H1 (cell line): ENCODE data around the gene ECPAS. TPM values are rescaled to one million over a fixed set of nuclear protein-coding genes. Genes with fewer than 3 reads are reported as not detected.

ENCODE experiments used
- CTCF ChIA-PET: fragments of 300-600 bp; sonication (Branson Sonifier 250); formaldehyde crosslinking; loops from one replicate; lab custom pipeline; 2021; ENCODE audit not compliant: partially characterized antibody; lab: Charles Lee
- POLR2A ChIA-PET: fragments of 300-600 bp; sonication (Branson Sonifier 250); formaldehyde crosslinking; loops from one replicate; lab custom pipeline; 2021; ENCODE audit warnings: inconsistent platforms; ENCODE audit not compliant: partially characterized antibody; lab: Charles Lee
- DNase-seq, 2 experiments: peaks; one replicate each; pipeline versions ENCODE4 v3.0.0 to v3.0.0-alpha.2; 2010 to 2022; ENCODE audit warnings: low spot score in 2 of 2, low read depth in 1 of 2, mixed read lengths in 1 of 2
- FAIRE-seq: peaks from 2 replicates; lab custom pipeline; 2011; peaks lifted over from hg19 to GRCh38; lab: Jason Lieb, UNC
- H2AFZ ChIP-seq: 2 replicates; pipeline ENCODE4 v1.8.1; 2012; ENCODE audit warnings: low read length, inconsistent platforms
- H2AK5ac ChIP-seq: 2 replicates; pipeline ENCODE4 v1.6.1; 2013; ENCODE audit warnings: low read depth, low read length
- H2BK120ac ChIP-seq: replicated peaks from 2 replicates; pipeline ENCODE3; 2013; ENCODE audit warnings: low read depth, low read length, inconsistent platforms
- H2BK12ac ChIP-seq: 2 replicates; pipeline ENCODE4 v1.6.1; 2013; ENCODE audit warnings: low read depth, low read length
- H2BK15ac ChIP-seq: 2 replicates; pipeline ENCODE4 v1.6.1; 2013; ENCODE audit warnings: low read length
- H2BK20ac ChIP-seq: 2 replicates; pipeline ENCODE4 v1.6.1; 2013; ENCODE audit warnings: low read length
- H2BK5ac ChIP-seq: 2 replicates; pipeline ENCODE4 v1.6.1; 2013; ENCODE audit warnings: low read depth, low read length
- H3K14ac ChIP-seq: 2 replicates; pipeline ENCODE4 v1.6.1; 2013; ENCODE audit warnings: inconsistent platforms; ENCODE audit not compliant: insufficient read length
- H3K18ac ChIP-seq: 2 replicates; pipeline ENCODE4 v1.6.1; 2013; ENCODE audit warnings: low read length; ENCODE audit errors: extremely low read depth
- H3K23ac ChIP-seq: 2 replicates; pipeline ENCODE4 v1.6.1; 2013; ENCODE audit warnings: inconsistent platforms; ENCODE audit not compliant: insufficient read length
- H3K23me2 ChIP-seq: 2 replicates; pipeline ENCODE4 v1.6.1; 2013; ENCODE audit warnings: low read depth, low read length
- H3K27ac ChIP-seq: 2 replicates; pipeline ENCODE4 v1.6.1; 2011; ENCODE audit warnings: low read depth, low read length, inconsistent platforms
- H3K27me3 ChIP-seq, 4 experiments: replicated peaks in 1 of 4; 1 replicate in 1 of 4; 2 replicates in 3 of 4; pipeline versions ENCODE4 v1.6.1 to v1.8.1; 2011 to 2013; ENCODE audit warnings: low read length in 3 of 4, mild to moderate bottlenecking in 3 of 4, inconsistent platforms in 2 of 4, mixed read lengths in 2 of 4, moderate library complexity in 1 of 4; ENCODE audit not compliant: control insufficient read depth in 3 of 4, insufficient read depth in 3 of 4; ENCODE audit errors: extremely low read depth in 1 of 4
- H3K36me3 ChIP-seq, 4 experiments: 2 replicates each; pipeline versions ENCODE4 v1.6.1 to v1.8.1; 2011 to 2013; ENCODE audit warnings: mild to moderate bottlenecking in 4 of 4, low read length in 3 of 4, moderate library complexity in 2 of 4, control low read depth in 1 of 4, inconsistent platforms in 1 of 4; ENCODE audit not compliant: insufficient read depth in 4 of 4, control insufficient read depth in 2 of 4
- H3K4ac ChIP-seq: replicated peaks from 2 replicates; pipeline ENCODE3; 2013; ENCODE audit warnings: low read length, low read depth, mixed read lengths, inconsistent platforms; ENCODE audit not compliant: insufficient read length
- H3K4me1 ChIP-seq, 4 experiments: replicated peaks in 1 of 4; 1 replicate in 1 of 4; 2 replicates in 3 of 4; pipeline versions ENCODE4 v1.6.1 to v1.8.1; 2011 to 2013; ENCODE audit warnings: low read length in 3 of 4, inconsistent platforms in 2 of 4, mixed read lengths in 1 of 4; ENCODE audit not compliant: insufficient read depth in 4 of 4, control insufficient read depth in 3 of 4
- H3K4me2 ChIP-seq, 2 experiments: 2 replicates each; pipeline versions ENCODE4 v1.6.1 to v1.8.1; 2011 to 2013; ENCODE audit warnings: low read depth in 2 of 2, low read length in 2 of 2, control low read depth in 1 of 2, inconsistent platforms in 1 of 2, mild to moderate bottlenecking in 1 of 2; ENCODE audit not compliant: insufficient read depth in 1 of 2
- H3K4me3 ChIP-seq, 4 experiments: fragments of 200-600, 300-600 bp in 1 of 4; sonication (generic), shearing (Covaris generic), sonication (Bioruptor Twin) in 1 of 4; 2 replicates each; pipeline versions ENCODE4 v1.5.1 to v1.8.1; 2011 to 2016; ENCODE audit warnings: low read length in 4 of 4, low read depth in 3 of 4, control low read depth in 2 of 4, inconsistent platforms in 2 of 4, mild to moderate bottlenecking in 2 of 4, mixed read lengths in 1 of 4, moderate library complexity in 1 of 4; ENCODE audit not compliant: insufficient read depth in 2 of 4; ENCODE audit errors: extremely low read depth in 1 of 4
- H3K56ac ChIP-seq: replicated peaks from 2 replicates; pipeline ENCODE3; 2013; ENCODE audit warnings: low read depth, mild to moderate bottlenecking, mixed read lengths, low read length, inconsistent platforms; ENCODE audit not compliant: insufficient read length
- H3K79me1 ChIP-seq: 2 replicates; pipeline ENCODE4 v1.6.1; 2013; ENCODE audit warnings: low read depth, low read length, control low read depth
- H3K79me2 ChIP-seq, 2 experiments: 2 replicates each; pipeline versions ENCODE4 v1.6.1 to v1.8.1; 2012 to 2013; ENCODE audit warnings: low read length in 2 of 2, mild to moderate bottlenecking in 2 of 2, inconsistent platforms in 1 of 2; ENCODE audit not compliant: insufficient read depth in 2 of 2, control insufficient read depth in 1 of 2
- H3K9ac ChIP-seq, 4 experiments: replicated peaks in 1 of 4; 1 replicate in 1 of 4; 2 replicates in 3 of 4; pipeline versions ENCODE4 v1.6.1 to v1.8.1; 2011 to 2013; ENCODE audit warnings: low read depth in 3 of 4, low read length in 3 of 4, control low read depth in 2 of 4, mild to moderate bottlenecking in 2 of 4, moderate library complexity in 2 of 4, inconsistent platforms in 1 of 4; ENCODE audit errors: extremely low read depth in 1 of 4
- H3K9me3 ChIP-seq, 2 experiments: 2 replicates each; pipeline versions ENCODE4 v1.6.1 to v1.8.1; 2012 to 2013; ENCODE audit warnings: mild to moderate bottlenecking in 2 of 2, moderate library complexity in 2 of 2, control low read depth in 1 of 2, inconsistent platforms in 1 of 2, low read depth in 1 of 2, low read length in 1 of 2, mixed read lengths in 1 of 2; ENCODE audit not compliant: insufficient read depth in 2 of 2
- H4K20me1 ChIP-seq, 2 experiments: replicated peaks in 1 of 2; 2 replicates each; pipeline versions ENCODE3 to v1.8.1; 2011 to 2013; ENCODE audit warnings: inconsistent platforms in 2 of 2, low read length in 2 of 2, mild to moderate bottlenecking in 1 of 2; ENCODE audit not compliant: insufficient read depth in 2 of 2, control insufficient read depth in 1 of 2
- H4K5ac ChIP-seq: 2 replicates; pipeline ENCODE4 v1.6.1; 2013; ENCODE audit warnings: low read length, low read depth, mixed read lengths, inconsistent platforms; ENCODE audit not compliant: insufficient read length
- H4K8ac ChIP-seq: 2 replicates; pipeline ENCODE4 v1.8.0; 2013; ENCODE audit warnings: mild to moderate bottlenecking, moderate library complexity, low read length, inconsistent platforms; ENCODE audit not compliant: insufficient read depth; ENCODE audit errors: extremely low read depth
- H4K91ac ChIP-seq: replicated peaks from 2 replicates; pipeline ENCODE3; 2013; ENCODE audit warnings: low read length, mixed read lengths, inconsistent platforms; ENCODE audit not compliant: insufficient read length
- CBX5 ChIP-seq: fragments of 300-800, 300-1000 bp; sonication (generic); IDR thresholded peaks from 2 replicates; pipeline ENCODE4 v1.7.1; 2016; ENCODE audit warnings: antibody characterized with exemption, low read length, low read depth
- GTF2F1 ChIP-seq: IDR thresholded peaks from 2 replicates; pipeline ENCODE4 v1.6.1; 2012; ENCODE audit warnings: low read depth, low read length, improper control_type of control experiment, borderline replicate concordance
- JUND ChIP-seq: IDR thresholded peaks from 2 replicates; pipeline ENCODE4 v1.6.1; 2011; ENCODE audit warnings: mild to moderate bottlenecking, improper control_type of control experiment, low read length
- NANOG ChIP-seq: IDR thresholded peaks from 2 replicates; pipeline ENCODE4 v1.6.1; 2011; ENCODE audit warnings: low read length, low read depth, mild to moderate bottlenecking, inconsistent platforms; ENCODE audit not compliant: insufficient read depth, poor library complexity, severe bottlenecking
- POU5F1 ChIP-seq: IDR thresholded peaks from 2 replicates; pipeline ENCODE4 v1.6.1; 2011; ENCODE audit warnings: low read depth, mild to moderate bottlenecking, low read length, moderate library complexity
- RFX5 ChIP-seq: IDR thresholded peaks from 2 replicates; pipeline ENCODE4 v1.6.1; 2011; ENCODE audit warnings: low read depth, low read length, improper control_type of control experiment, borderline replicate concordance
- RXRA ChIP-seq: IDR thresholded peaks from 2 replicates; pipeline ENCODE4 v1.6.1; 2011; ENCODE audit warnings: low read depth, mild to moderate bottlenecking, low read length, moderate library complexity; ENCODE audit not compliant: insufficient read depth
- SAP30 ChIP-seq: fragments of 300-600 bp; sonication (generic); IDR thresholded peaks from 2 replicates; pipeline ENCODE4 v1.7.1; 2012; ENCODE audit warnings: low read length, moderate library complexity, mild to moderate bottlenecking, inconsistent platforms; ENCODE audit not compliant: insufficient read depth, insufficient replicate concordance
- SIX5 ChIP-seq: IDR thresholded peaks from 2 replicates; pipeline ENCODE4 v1.6.1; 2011; ENCODE audit warnings: mild to moderate bottlenecking, low read depth, low read length
- TAF7 ChIP-seq: optimal IDR thresholded peaks from 2 replicates; pipeline ENCODE3; 2011; ENCODE audit warnings: low read depth, mild to moderate bottlenecking, inconsistent platforms, low read length, moderate library complexity, borderline replicate concordance
- USF2 ChIP-seq: IDR thresholded peaks from 2 replicates; pipeline ENCODE4 v1.6.1; 2011; ENCODE audit warnings: low read length, improper control_type of control experiment
- WGBS, 2 experiments: shearing (Covaris generic) in 1 of 2; methylation state at CpG; one replicate each; pipeline versions ENCODE4 v1.1.6 to v1.1.7; 2013 to 2015; ENCODE audit warnings: low lambda C conversion rate in 2 of 2, mixed read lengths in 2 of 2, inconsistent platforms in 1 of 2, low coverage in 1 of 2, missing lambda C conversion rate in 1 of 2; ENCODE audit not compliant: insufficient replicate concordance in 2 of 2, insufficient coverage in 1 of 2, insufficient read length in 1 of 2; ENCODE audit errors: extremely low coverage in 1 of 2, missing lambda C conversion rate in 1 of 2; 5-methylcytosine and 5-hydroxymethylcytosine counted together
- polyA plus RNA-seq, 7 experiments: library from polyadenylated mRNA; depleted of rRNA in 3 of 7; stranded (reverse) in 5 of 7; unstranded in 2 of 7; fragments of >200 nt in 5 of 7; fragments of 200-250 nt in 2 of 7; gene quantifications; 1 replicate in 5 of 7; 2 replicates in 1 of 7; 4 replicates in 1 of 7; pipeline versions ENCODE4 v1.2.1 to v1.2.3, GENCODE V29; 2011 to 2013; ENCODE audit warnings: missing spikeins in 2 of 7, mixed read lengths in 2 of 7
- total RNA-seq: library from RNA; stranded (reverse); fragmentation: NEBNext Ultra II Directional; extraction: Animal tissue kit (Norgen Biotek cat#: 25700); gene quantifications from 2 replicates; pipeline ENCODE4 v1.2.1, GENCODE V29; 2021

ECPAS gene
- total and polyA plus RNA-seq, 2 of the 8 experiments (the other 6 are each of a cell fraction or from before 2014, with no cell fraction given) = 20.9 to 131 TPM

- no peak overlapping the region for H2BK20ac ChIP-seq
- H3K27ac ChIP-seq = peak overlapping the region; percentile 39
- no peak overlapping the region for H4K5ac ChIP-seq
- no peaks in the 10 kb centered on the region for H3K9me3 ChIP-seq
- H4K91ac ChIP-seq = peak overlapping the region; percentile 46
- POLR2A ChIA-PET = interaction anchor here (0.8 to 7.9 kb wide), 9 partner anchors 10 to 71 kb away, joined by 3 to 64 read pairs (median 4); partner anchors contain the start of gene ECPAS
- DNase-seq = no peak
- no peak overlapping the region; a peak in 1 of 8 replicates for H3K4me3 ChIP-seq
- H2BK120ac ChIP-seq = no peak overlapping the region
- H2AK5ac ChIP-seq = peak overlapping the region; percentile 57; the same call in 1 of the 2 replicates
- H2BK12ac ChIP-seq = no peak overlapping the region; the same call in 1 of the 2 replicates
- H4K8ac ChIP-seq = no peak overlapping the region
- no peak overlapping the region for H3K23ac ChIP-seq
- H2AFZ ChIP-seq = no peak overlapping the region
- CTCF ChIA-PET = interaction anchor here (1.4 to 1.5 kb wide), 2 partner anchors 9 to 71 kb away, joined by 4 to 5 read pairs; no protein-coding TSS in a partner anchor
- no peak overlapping the region for H3K14ac ChIP-seq
- no peaks in the 10 kb centered on the region for H3K27me3 ChIP-seq
- peaks cover 12% of the 10 kb centered on the region for H3K23me2 ChIP-seq
- no peak overlapping the region; a peak in 1 of 4 replicates for H3K4me2 ChIP-seq
- peaks cover 0 to 3% of the 10 kb centered on the region in 2 experiments for H4K20me1 ChIP-seq
- peaks cover 0 to 30% (median 15%) of the 10 kb centered on the region in 4 experiments; a peak in 4 of 8 replicates for H3K36me3 ChIP-seq
- peaks cover 0 to 54% of the 10 kb centered on the region in 2 experiments; a peak in 3 of 4 replicates for H3K79me2 ChIP-seq
- peaks cover 9 to 20% (median 12%) of the 10 kb centered on the region in 4 experiments; a peak in 6 of 7 replicates for H3K4me1 ChIP-seq
- WGBS, 2 experiments = 89% methylated on average over 2 of the region's 2 CpGs; no CpG with 5 or more reads in 1 of the 2 experiments
- H3K18ac ChIP-seq = peak overlapping the region; percentile 67; the same call in 1 of the 2 replicates
- no peak overlapping the region for H3K9ac ChIP-seq
- H3K79me1 ChIP-seq = peaks cover 7% of the 10 kb centered on the region
- peak overlapping the region; percentile 22; the same call in 1 of the 2 replicates for H2BK5ac ChIP-seq
- no peak for FAIRE-seq
- H3K56ac ChIP-seq = no peak overlapping the region
- peak overlapping the region; percentile 36 for H3K4ac ChIP-seq
- 0 out of 2 replicates have a peak overlapping the region, but pooled peaks have one; percentile 77 for H2BK15ac ChIP-seq
- no peak for TF ChIP-seq NANOG
- no peak for TF ChIP-seq SAP30
- TF ChIP-seq JUND = no peak
- no peak for TF ChIP-seq GTF2F1
- no peak for TF ChIP-seq RFX5
- no peak for TF ChIP-seq POU5F1
- TF ChIP-seq SIX5 = no peak
- no peak for TF ChIP-seq USF2
- no peak for TF ChIP-seq RXRA
- no peak for TF ChIP-seq TAF7
- TF ChIP-seq CBX5 = no peak
Observed at GRCh38 chr9:111527347-111527746, 43.2 kb upstream of the ECPAS start.
